ENCODE results near the gene CFAP46.

GRCh38 chr10:132813560-132814468 lies 128.6 kb downstream of the CFAP46 start:
- TF ChIP-seq EZH2 (IDR thresholded peaks at IDR 0.05; ENCODE audit: borderline replicate concordance, low read length) (no peak), CTCF (conservative IDR thresholded peaks at IDR 0.05 in 1 of 2, IDR thresholded peaks at IDR 0.05 in 1 of 2; ENCODE audit: extremely low read depth in 1 of 2, insufficient read depth in 1 of 2, low read depth in 1 of 2, low read length in 2 of 2) (no peak)
